VCaP (cell line): Measurements from ENCODE around the gene NPC1.

Experiments used
- H3K27ac ChIP-seq: fragments of 450-650 bp; 2 replicates; pipeline ENCODE4 v1.5.1; 2017
- TF ChIP-seq, protein P1 (sequence below): fragments of 450-650 bp; conservative IDR thresholded peaks from 2 replicates; pipeline ENCODE4 v1.5.1; 2017; ENCODE audit warnings: mild to moderate bottlenecking, moderate library complexity

Gene NPC1

DNA sequence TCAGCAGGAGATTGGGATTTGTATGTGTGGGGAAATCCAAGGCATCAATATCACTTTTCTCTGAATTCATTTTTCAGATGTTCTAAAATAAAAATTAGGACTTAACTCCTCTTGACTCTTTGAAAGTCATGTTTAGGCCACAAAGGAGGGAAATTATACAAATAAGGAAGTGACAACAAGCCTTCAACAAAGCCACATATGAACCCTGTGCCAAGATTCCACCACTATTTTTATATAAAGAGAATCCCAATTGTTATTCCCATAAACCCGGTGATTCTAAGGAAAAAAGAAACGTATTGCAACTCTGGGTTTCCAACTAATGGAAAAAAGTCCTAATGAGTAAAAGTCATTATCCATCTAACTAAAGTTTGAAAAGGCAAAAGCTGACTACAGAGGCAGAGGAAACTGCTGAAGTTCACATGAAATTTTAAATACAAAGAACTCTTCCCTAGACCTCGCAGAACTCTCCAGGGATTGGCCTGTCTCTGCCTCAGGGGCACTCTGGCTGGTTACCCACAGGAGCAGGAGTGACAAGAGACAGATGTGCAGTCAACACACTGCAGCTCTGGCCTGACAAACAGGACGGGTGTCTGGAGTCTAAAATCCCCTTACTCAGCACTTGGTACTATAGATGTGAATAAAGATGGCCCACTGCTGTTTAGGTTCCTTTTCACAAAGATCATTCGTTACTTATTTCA is 11.5 kb downstream of the NPC1 start:
- H3K27ac ChIP-seq: no peak overlapping the region

DNA sequence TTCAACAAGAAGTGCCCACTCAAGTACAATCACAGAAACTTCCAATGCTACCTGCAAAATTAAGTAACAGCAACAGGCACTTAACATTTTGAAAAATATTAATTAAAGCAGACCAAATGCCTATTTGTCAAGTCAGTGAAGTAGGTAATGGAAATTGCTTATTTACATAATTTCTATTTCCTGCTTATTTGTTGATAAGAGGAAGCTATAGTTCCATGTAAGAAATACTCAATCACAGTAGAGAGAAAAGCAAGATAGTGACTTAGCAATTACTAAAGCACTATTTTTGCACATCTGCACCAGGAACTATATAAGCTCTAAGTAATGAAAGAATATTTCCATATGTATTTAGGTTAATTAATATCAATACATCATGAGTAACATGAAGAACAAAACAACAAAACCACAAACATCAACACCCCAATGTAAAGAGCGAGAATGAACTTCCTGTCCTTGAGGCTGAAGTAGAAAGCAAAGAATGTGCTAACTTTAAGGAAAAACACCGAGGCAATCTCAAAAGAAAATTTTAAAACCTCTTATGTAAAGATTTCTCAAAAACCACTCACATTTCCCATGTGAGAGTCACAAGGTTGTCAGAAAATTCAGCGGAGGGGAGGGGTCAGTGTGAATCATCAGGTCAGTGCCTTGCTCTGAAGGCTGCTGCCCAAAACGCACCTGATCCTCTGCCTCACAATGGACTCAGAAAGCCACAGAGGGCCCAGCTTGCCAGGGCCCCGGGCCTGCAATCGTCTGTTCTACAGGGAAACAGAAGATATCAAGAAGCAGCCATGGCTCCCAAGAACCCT is 12.5 kb downstream of the NPC1 start:
- TF ChIP-seq, protein P1, sequence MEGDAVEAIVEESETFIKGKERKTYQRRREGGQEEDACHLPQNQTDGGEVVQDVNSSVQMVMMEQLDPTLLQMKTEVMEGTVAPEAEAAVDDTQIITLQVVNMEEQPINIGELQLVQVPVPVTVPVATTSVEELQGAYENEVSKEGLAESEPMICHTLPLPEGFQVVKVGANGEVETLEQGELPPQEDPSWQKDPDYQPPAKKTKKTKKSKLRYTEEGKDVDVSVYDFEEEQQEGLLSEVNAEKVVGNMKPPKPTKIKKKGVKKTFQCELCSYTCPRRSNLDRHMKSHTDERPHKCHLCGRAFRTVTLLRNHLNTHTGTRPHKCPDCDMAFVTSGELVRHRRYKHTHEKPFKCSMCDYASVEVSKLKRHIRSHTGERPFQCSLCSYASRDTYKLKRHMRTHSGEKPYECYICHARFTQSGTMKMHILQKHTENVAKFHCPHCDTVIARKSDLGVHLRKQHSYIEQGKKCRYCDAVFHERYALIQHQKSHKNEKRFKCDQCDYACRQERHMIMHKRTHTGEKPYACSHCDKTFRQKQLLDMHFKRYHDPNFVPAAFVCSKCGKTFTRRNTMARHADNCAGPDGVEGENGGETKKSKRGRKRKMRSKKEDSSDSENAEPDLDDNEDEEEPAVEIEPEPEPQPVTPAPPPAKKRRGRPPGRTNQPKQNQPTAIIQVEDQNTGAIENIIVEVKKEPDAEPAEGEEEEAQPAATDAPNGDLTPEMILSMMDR: no peak
- H3K27ac ChIP-seq: no peak overlapping the region

More for the DNA sequence above, 11.5 kb downstream of the NPC1 start:
- TF ChIP-seq, protein P1: no peak

DNA sequence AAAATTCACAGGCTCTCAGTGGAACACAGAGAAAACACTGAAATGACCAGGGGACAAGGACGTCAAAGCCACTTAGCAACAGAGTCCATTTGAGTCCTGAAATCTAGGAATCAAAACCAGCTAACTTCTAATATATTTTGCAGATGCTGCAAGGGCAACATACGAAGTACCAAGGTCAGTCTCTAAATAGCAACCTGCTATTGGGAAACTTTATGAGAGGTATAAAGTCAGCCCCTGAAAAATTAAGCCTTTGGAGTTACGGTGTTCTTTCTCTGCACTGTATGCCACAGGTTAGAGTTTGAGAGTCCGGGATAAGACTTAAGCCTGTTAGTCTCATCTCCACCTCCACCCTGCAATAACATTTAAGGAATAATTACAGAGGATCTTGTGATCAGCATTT is 13.3 kb downstream of the NPC1 start:
- TF ChIP-seq, protein P1: no peak
- no peak overlapping the region for H3K27ac ChIP-seq

DNA sequence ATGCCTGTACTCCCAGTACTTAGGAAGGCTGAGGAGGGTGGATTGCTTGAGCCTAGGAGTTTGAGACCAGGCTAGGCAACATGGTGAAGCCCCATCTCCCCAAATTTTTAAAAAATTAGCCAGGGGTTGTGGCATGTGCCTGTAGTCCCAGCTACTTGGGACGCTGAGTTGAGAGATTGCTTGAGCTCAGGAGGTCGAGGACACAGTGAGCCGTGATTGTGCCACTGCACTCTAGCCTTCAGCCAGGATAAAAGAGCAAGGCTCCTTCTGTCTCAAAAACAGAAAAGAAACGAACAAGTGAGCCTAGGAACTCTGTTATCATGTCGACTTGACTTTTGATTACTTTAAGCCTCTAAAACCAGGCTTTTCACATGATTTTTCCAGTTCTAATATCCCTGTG is 13.7 kb downstream of the NPC1 start:
- TF ChIP-seq, protein P1: no peak
- no peak overlapping the region for H3K27ac ChIP-seq

DNA sequence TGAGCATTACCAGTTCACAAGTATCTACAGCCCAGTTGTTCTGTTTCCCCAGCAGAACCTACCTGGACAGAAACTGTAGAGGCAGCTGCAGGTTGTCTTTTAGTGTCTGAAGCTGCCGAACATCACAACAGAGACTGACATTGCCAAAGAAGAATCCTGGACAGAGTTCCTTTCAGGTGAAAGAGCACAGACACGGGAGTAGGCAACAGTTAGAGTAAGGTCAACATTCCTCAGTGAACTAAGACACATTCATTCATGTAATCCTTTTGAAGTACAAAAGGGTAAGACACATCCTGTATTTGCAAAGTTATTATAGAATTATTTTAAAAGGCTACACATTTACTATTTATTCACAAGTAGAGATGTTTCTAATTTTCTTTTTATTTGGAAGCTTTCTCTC is 14.3 kb downstream of the NPC1 start:
- no peak overlapping the region for H3K27ac ChIP-seq

DNA sequence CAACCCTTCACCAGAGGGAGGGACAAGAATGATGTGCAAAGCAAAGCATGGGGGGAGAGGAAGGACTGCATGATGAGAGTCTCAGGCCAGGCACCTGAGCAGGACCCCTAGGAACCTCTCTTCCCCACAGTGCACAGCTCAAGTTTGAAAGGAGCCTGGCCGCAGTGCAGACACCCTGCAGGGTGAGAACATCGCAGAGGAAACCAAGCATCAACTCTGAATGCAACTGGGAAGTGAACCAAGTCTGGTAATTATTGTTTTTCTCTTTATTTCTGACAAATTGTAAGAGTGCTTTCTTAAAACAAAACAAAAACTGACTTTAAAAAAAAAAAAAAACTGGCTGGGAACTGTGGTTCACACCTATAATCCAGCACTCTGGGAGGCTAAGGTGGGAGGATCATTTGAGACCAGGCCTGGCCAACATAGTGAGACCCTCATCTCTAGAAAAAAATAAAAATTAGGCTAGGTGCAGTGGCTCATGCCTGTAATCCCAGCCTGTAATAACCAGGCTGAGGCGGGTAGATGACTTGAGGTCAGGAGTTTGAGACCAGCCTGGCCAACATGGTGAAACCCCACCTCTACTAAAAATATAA is 15.3 kb downstream of the NPC1 start:
- H3K27ac ChIP-seq: peak overlapping the region; percentile 69; the same call in 1 of the 2 replicates
- TF ChIP-seq, protein P1: no peak

More for the DNA sequence above, 14.3 kb downstream of the NPC1 start:
- TF ChIP-seq, protein P1: no peak
